Measurements from ENCODE around the gene SUCO. TPM values are rescaled to one million over a fixed set of nuclear protein-coding genes. Genes with fewer than 3 reads are reported as not detected.
"Not testable (repeated sequence)": the region's sequence is repeated elsewhere in the genome, so short reads cannot be mapped to it uniquely, and the experiment has no call there.

Gene SUCO
- 36.3 and 36.8 TPM in 2 replicates for total RNA-seq
- 8.2 TPM for polyA plus RNA-seq (2012)

DNA sequence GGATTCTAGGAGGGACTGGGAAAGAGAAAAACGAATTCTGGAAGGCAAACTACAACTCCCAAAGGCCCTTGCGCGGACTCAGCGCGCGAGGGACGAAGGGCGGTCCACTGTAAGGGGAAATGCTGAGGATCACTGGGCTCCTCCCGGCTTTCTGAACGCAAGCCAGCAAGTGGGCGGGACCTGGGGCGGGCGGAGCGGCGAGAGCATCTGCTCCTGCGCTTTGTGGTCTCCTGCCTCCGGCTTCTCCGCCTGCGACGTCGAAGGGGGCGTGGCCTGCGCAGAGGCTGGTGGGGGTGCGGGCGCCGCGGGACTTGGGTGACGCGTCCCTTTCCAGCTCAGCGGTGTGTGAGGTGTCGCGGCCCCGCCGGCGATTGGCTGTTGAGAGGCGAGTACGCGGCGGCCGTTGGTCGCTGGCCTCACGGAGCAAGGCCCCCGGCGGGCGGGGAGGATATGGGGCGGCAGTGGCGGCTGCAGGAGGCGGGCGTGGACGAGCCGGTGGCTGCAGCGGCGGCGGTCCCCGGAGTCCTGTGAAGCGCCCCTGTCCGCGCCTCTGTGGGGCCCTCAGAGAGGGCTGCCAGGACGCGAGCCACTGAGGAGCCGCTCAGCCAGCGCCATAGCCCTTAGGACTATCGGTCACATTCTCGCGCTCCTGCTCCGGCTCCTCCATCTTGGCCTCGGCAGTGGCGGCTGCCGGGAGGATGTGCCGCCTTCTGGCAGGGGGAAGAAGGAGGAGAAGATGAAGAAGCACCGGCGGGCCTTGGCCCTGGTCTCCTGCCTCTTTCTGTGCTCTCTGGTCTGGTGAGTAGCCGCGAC lies at the start of gene SUCO:
TSS of gene SUCO (plus strand) at position 451 of the 813 bp plus-strand sequence. CDS start at position 737, 286 bp downstream.
- peak; percentile 100 for DNase-seq (ENCODE audit: low read depth)

GRCh38 chr1:172483448-172483847 lies 49.5 kb upstream of the SUCO start:
- DNase-seq (ENCODE audit: low read depth) = no peak

GRCh38 chr1:172484252-172484651 lies 48.7 kb upstream of the SUCO start:
- DNase-seq (ENCODE audit: low read depth) = no peak

DNA sequence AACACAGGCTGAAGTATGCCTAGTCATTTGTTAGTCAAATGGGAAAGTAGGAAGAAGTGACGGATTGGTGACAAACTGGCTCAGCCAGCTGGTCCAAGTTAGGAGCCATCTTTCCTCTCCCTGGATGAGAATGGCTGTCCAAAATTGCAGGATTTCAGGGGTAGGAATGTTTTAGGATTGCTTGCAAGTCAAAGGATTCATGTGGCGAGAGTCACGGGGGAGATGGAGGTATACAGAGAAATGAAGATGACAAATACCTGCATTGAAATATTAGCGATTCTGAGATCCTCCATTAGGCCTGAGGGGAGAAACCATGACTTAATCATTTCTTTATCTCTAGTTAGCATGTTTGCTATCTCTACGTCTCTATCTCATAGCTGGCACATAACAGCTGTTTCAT lies 47.3 kb upstream of the SUCO start:
- DNase-seq (ENCODE audit: low read depth) = no peak

- DNase-seq (ENCODE audit: low read depth) = no peak
Measured at GRCh38 chr1:172486805-172487454, 46.0 kb upstream of the SUCO start.

DNA sequence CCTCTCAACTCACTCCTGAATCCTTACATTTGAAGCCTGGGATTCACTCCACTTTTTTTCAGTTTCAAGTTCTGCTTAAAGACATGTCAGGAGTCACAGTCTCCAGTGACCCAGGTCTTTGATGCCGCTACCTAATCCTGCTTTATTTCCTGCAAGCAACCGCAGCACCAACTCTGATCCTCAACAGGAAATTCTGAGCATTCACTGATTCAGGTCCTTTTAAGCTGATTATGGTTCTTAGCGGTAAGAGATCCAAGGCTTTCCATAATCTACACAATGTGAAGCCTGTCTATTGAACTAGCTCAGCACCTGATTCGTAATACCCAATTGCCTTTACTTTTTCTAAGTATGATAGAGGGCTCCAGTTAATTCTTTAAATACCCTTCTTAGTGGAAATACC lies 45.4 kb upstream of the SUCO start:
- no peak for DNase-seq (ENCODE audit: low read depth)

- no peak for DNase-seq (ENCODE audit: low read depth)
Measured at GRCh38 chr1:172488393-172488792, 44.6 kb upstream of the SUCO start.

DNA sequence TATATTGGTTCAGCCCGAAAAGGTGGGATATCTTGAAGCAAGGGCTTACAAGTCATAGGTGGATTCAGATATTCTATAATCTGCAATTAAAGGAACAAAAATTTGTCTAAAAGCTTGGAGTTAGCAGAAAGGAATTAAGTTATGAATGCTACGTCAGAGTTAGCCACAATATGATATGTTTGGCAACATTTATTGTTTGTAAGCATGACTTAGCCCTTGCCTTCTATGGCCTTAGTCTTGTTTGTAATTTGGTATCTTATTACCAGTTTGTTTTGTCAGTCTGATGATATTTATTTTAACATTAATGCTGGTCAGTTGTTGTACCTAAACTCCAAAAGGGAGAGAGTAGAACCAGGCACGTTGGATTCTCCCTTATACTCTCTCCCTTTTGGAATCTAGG lies 43.1 kb upstream of the SUCO start:
- no peak for DNase-seq (ENCODE audit: low read depth)

DNA sequence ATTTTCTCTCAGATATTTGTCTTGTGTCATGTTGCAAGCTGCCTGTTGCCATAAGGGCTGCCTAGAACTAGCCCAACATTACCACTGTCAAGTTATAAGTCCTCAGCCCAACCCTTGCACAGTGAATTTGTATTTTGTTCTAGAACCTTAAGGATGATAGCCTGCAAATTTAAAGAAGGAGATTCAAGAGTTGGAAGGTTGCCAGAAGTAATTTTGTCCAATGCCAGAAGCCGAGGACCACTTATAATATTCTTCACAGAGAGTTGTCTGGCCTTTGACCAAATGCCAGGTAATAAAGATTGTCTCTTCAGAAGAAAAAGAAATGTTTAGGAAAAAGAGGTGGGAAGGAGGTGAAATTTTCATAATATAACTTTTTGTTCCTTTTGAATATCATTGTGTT lies 40.5 kb upstream of the SUCO start:
- no peak for DNase-seq (ENCODE audit: low read depth)

- no peak for DNase-seq (ENCODE audit: low read depth)
Measured at GRCh38 chr1:172494166-172494565, 38.8 kb upstream of the SUCO start.

- not testable (repeated sequence) for DNase-seq (ENCODE audit: low read depth)
Measured at GRCh38 chr1:172496127-172496526, 36.8 kb upstream of the SUCO start.

- DNase-seq (ENCODE audit: low read depth) = no peak
Measured at GRCh38 chr1:172496678-172497077, 36.3 kb upstream of the SUCO start.

DNA sequence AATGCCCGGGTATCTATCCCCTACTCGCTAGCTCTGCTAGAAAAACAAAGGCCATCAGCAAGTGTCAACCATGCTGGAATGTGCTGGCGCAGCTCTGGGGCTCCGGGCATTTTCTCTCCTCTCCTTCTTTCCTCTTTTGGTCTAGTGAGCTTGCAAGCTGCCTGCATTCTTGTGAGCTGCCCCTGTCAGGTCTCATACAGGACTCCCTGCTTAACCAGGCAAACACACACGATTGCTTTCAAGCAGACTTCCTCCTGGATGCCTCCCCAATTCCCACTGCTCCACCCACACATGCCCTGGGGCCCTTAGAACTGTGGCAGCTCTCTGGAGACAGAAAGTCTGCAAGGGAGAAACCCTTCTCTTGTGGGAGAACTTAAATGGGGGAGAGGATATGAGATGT lies 35.7 kb upstream of the SUCO start:
- DNase-seq (ENCODE audit: low read depth) = peak; percentile 8

- no peak for DNase-seq (ENCODE audit: low read depth)
Measured at GRCh38 chr1:172498857-172499256, 34.1 kb upstream of the SUCO start.

- DNase-seq (ENCODE audit: low read depth) = no peak
Measured at GRCh38 chr1:172499636-172500141, 33.3 kb upstream of the SUCO start.

DNA sequence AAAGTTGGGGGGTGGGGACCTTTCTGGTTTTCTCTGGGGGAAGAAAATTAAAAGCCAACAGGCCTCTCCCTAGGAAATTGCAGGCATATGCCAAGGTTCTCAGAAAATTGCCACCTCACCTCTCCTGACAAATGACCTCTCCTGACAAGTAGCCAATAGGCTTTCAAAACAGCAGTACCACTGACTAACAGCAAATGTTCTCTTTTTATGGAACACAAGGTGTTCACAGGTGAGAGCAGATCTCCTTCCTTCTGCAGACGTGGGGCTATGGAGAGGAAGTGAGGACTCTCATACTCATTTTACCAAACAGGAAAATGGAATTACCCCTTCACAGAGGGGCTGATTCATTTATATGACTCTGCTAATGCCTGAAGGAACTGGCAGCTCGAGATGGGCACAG lies 32.7 kb upstream of the SUCO start:
- no peak for DNase-seq (ENCODE audit: low read depth)

DNA sequence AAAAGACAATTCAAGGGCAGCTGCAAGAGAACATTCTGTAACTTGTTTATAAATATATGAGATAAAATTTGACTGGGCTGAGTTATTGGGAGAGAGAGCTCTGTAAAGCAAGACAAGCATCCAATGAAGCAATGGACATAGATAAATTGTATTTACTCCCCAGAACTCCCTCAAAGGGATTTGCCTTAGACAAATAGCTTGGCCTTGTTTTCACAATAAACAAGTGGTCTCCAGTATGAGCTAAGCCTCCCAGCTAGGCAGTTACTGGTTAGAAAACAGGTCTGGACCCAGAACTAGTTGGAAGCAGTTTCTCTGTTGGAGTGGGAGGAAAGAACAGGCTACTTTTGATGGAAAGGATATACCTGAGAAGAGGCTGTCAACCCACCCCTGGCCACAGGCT lies 25.2 kb upstream of the SUCO start:
- DNase-seq (ENCODE audit: low read depth) = no peak

DNA sequence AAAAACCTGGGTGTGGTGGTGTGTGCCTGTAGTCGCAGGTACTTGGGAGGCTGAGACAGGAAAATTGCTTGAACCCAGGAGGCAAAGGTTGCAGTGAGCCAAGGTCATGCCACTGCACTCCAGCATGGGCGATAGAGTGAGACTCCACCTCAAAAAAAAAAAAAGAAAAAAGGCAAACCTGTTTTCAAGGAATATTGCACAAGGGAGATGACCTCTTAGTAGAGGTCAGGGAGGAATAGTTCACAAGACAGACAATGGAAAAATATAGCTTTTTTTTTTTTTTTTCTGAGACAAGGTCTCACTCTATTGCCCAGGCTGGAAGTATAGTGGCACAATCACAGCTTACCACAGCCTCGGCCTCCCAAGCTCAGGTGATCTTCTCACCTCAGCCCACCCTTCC lies 22.5 kb upstream of the SUCO start:
- no peak for DNase-seq (ENCODE audit: low read depth)

DNA sequence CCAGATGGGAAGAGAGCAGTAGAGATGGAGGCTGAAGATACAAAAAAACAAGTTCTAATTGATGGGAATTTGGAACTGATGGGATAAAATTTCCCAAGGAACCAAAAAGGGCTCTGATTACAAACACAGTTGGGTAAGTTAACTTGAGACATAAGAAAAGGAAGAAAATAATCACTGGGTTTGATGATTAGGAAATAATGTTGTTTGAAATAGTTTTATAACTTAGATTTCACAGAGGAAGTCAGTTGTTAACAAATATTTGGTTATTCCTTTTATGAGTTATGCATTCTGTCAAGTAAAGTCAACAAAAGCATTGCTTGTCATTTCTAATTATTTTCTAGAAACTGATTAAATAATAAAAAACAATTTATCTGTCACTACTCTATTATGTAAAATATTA lies 20.4 kb upstream of the SUCO start:
- DNase-seq (ENCODE audit: low read depth) = no peak

- DNase-seq (ENCODE audit: low read depth) = no peak
Measured at GRCh38 chr1:172513479-172513878, 19.5 kb upstream of the SUCO start.

- DNase-seq (ENCODE audit: low read depth) = no peak
Measured at GRCh38 chr1:172514108-172514507, 18.8 kb upstream of the SUCO start.

DNA sequence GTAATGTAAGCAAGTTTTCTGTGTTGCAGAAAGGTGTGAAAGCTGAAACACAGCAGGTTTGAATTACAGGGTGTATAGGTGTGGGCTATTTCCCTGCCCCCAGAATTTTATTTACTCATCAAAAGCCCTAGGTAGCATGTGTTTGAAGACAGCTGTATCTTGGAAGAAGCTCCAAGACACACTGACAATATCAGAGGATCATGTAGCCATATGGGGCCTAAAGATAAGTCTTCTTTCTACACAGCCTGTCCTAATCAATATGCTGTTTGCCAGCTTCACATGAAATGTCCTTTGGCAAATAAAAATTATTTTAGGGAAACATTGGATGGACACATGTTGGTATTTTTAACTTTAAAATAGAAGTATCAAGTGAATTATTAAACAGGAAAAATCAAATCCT lies 17.5 kb upstream of the SUCO start:
- DNase-seq (ENCODE audit: low read depth) = no peak

DNA sequence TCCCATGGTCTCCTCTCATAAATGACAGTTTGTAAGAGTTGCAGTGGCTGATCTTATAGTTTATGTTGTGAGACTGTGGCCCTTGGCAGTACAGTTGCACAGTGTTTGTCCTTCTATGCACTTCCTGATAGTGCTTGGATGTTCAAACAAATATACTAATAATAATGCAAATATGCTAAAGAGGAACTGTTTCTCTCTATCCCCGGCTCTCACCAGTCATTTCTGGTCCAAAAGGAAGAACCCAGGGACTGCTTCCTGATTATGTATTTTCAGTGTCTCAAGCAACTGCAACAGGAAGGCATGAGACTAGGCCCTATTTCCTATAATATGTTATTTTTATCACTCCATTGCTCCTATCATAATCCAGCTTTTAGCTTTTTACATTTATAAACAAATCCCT lies 17.0 kb upstream of the SUCO start:
- no peak for DNase-seq (ENCODE audit: low read depth)
